ENCODE results near the gene CFB. TPM values are rescaled to one million over a fixed set of nuclear protein-coding genes. Genes with fewer than 3 reads are reported as not detected.
"Not testable (repeated sequence)": the region's sequence is repeated elsewhere in the genome, so short reads cannot be mapped to it uniquely, and the experiment has no call there.

The CFB gene
- total RNA-seq, 3 donors from 2014 or later: 36.3 to 177 (median 130) TPM

DNA sequence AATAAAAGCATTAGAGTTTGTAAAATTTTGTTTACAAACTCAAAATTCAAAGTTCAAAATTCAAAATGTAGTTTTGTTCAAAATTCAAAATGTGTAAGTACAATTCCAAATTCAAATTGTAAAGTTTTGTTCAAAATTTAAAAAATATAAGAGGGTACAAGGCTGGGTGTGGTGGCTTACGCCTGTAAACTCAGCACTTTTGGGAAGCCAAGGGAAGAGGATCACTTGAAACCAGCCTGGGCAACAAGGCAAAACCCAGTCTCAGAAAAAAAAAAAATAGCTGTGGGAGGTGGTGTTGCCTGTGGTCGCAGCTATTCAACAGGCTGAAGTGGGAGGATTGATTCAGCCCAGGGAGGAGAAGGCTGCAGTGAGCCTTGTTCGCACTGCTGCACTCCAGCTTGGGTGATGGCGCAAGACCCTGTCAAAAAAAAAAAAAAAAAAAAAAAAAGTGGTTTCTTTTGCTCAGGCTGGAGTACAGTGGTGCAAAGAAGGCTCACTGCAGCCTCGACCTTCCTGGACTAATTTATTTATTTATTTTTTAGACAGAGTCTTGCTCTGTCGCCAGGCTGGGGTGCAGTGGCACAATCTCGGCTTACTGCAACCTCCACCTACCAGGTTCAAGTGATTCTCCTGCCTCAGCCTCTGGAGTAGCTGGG lies 38.6 kb upstream of the CFB start:
- no peak overlapping the region for H3K27ac ChIP-seq
- no peaks in the 10 kb centered on the region for H3K4me1 ChIP-seq
- no peak overlapping the region for H3K4me3 ChIP-seq
- no peaks in the 10 kb centered on the region for H3K36me3 ChIP-seq
- H3K27me3 ChIP-seq: no peaks in the 10 kb centered on the region
- intact Hi-C loops (cut with DNase I; ENCODE audit: low total_unique reads): no loop called here
- DNase-seq (ENCODE audit: low spot score in 2 of 2): no peak
- H3K9me3 ChIP-seq: no peaks in the 10 kb centered on the region
- TF ChIP-seq, protein P1, sequence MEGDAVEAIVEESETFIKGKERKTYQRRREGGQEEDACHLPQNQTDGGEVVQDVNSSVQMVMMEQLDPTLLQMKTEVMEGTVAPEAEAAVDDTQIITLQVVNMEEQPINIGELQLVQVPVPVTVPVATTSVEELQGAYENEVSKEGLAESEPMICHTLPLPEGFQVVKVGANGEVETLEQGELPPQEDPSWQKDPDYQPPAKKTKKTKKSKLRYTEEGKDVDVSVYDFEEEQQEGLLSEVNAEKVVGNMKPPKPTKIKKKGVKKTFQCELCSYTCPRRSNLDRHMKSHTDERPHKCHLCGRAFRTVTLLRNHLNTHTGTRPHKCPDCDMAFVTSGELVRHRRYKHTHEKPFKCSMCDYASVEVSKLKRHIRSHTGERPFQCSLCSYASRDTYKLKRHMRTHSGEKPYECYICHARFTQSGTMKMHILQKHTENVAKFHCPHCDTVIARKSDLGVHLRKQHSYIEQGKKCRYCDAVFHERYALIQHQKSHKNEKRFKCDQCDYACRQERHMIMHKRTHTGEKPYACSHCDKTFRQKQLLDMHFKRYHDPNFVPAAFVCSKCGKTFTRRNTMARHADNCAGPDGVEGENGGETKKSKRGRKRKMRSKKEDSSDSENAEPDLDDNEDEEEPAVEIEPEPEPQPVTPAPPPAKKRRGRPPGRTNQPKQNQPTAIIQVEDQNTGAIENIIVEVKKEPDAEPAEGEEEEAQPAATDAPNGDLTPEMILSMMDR (IDR thresholded peaks at IDR 0.05): no peak
- no peak for TF ChIP-seq POLR2AphosphoS5 (IDR thresholded peaks at IDR 0.05)
- TF ChIP-seq POLR2A (IDR thresholded peaks at IDR 0.05): no peak

DNA sequence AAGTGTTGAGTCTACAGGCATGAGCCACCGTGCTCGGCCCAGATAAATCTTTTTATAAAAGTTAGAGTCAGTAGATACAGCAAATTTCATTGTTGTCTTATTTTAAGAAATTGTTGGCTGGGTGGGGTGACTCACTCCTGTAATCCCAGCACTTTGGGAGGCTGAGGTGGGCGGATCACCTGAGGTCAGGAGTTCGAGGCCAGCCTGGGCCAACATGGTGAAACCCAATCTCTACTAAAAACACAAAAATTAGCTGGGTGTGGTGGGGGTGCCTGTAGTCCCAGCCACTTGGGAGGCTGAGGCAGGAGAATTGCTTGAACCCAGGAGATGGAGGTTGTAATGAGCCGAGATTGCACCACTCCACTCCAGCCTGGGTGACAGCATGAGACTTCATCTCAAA lies 37.6 kb upstream of the CFB start:
- intact Hi-C loops (cut with DNase I; ENCODE audit: low total_unique reads): not testable (repeated sequence)

DNA sequence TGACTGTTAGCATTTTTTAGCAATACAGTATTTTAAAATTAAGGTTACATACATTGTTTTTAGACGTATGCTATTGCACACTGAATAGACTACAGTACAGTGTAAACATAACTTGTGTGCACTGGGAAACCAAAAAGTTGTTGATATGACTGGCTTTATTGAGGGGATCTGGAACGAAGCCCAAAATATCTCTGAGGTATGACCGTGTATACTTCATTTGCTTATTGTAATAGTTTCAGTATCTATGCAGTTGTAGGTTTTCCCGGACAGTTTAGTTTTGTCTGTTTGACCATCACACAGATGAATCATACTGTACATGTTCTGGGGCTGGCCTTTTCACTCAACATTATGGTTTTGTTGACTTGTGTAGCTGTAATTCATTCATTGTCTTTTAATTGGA lies 37.1 kb upstream of the CFB start:
- Histone ChIP-seq H3K4me1 (no peaks in the 10 kb centered on the region), H3K36me3 (no peaks in the 10 kb centered on the region), H3K27me3 (no peaks in the 10 kb centered on the region), H3K27ac (no peak overlapping the region), H3K4me3 (no peak overlapping the region), H3K9me3 (no peaks in the 10 kb centered on the region)
- TF ChIP-seq POLR2AphosphoS5 (IDR thresholded peaks at IDR 0.05) (no peak), POLR2A (IDR thresholded peaks at IDR 0.05) (no peak)
- TF ChIP-seq, protein P1 (IDR thresholded peaks at IDR 0.05): no peak
- intact Hi-C loops (cut with DNase I; ENCODE audit: low total_unique reads): no loop called here
- DNase-seq (ENCODE audit: low spot score in 2 of 2): no peak

More for the DNA sequence above, 37.6 kb upstream of the CFB start:
- H3K27me3 ChIP-seq; H3K9me3 ChIP-seq; H3K27ac ChIP-seq; H3K4me3 ChIP-seq; DNase-seq (ENCODE audit: low spot score in 2 of 2); H3K36me3 ChIP-seq; H3K4me1 ChIP-seq: not testable (repeated sequence)

DNA sequence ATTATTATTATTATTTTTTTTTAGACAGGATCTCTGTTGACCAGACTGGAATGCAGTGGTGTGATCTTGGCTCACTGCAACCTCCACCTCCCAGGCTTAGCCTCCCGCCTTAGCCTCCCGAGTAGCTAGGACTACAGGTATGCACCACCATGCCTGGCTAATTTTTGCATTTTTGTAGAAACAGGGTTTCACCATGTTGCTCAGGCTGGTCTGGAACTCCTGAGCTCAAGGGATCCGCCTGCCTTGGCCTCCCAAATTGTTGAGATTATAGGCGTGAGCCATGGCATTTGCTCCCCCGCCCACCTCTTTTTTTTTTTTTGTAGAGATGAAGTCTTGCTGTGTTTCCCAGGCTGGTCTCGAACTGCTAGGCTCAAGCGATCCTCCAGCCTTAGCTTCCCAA lies 36.6 kb upstream of the CFB start:
- H3K27ac ChIP-seq; H3K4me1 ChIP-seq; H3K36me3 ChIP-seq; H3K4me3 ChIP-seq; H3K9me3 ChIP-seq; H3K27me3 ChIP-seq; DNase-seq (ENCODE audit: low spot score in 2 of 2); intact Hi-C loops (cut with DNase I; ENCODE audit: low total_unique reads): not testable (repeated sequence)

DNA sequence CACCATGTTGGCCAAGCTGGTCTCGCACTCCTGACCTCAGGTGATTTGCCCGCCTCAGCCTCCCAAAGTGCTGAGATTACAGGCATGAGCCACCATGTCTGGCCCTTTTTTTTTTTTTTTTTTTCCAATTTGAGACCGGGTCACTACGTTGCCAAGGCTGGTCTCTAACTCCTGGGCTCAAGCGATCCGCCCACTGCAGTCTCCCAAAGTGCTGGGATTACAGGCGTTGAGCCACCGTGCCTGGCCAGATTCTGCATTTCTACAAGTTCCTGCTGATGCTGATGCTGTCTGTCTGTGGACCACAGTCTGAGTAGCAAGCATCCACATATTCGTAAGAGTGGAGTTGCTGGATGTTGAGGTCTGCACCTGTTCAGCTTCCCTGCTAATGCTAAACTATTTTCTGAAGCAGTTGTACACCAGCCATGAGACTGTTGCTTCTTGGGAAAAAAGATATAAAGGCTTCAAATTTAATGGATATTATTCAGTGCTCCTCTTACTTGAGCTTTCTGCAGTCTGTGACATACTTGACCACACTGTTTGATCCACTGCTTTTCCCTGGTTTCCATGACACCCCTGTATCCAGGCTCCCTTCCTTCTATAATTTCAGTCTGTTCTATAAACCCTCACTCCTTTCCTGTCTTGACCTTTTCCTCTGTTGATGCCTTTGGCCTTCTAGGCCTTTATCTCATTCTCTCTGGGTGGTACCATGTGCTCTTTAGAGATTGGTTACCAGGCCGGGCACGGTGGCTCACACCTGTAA lies 33.9 kb upstream of the CFB start:
- H3K4me3 ChIP-seq: no peak overlapping the region
- H3K27ac ChIP-seq: no peak overlapping the region
- H3K4me1 ChIP-seq: no peaks in the 10 kb centered on the region
- H3K9me3 ChIP-seq: no peaks in the 10 kb centered on the region
- H3K36me3 ChIP-seq: no peaks in the 10 kb centered on the region
- no peak for DNase-seq (ENCODE audit: low spot score in 2 of 2)
- intact Hi-C loops (cut with DNase I; ENCODE audit: low total_unique reads): no loop called here
- TF ChIP-seq POLR2A (IDR thresholded peaks at IDR 0.05) (no peak), POLR2AphosphoS5 (IDR thresholded peaks at IDR 0.05) (no peak)
- TF ChIP-seq, protein P1 (IDR thresholded peaks at IDR 0.05): no peak
- H3K27me3 ChIP-seq: no peaks in the 10 kb centered on the region

DNA sequence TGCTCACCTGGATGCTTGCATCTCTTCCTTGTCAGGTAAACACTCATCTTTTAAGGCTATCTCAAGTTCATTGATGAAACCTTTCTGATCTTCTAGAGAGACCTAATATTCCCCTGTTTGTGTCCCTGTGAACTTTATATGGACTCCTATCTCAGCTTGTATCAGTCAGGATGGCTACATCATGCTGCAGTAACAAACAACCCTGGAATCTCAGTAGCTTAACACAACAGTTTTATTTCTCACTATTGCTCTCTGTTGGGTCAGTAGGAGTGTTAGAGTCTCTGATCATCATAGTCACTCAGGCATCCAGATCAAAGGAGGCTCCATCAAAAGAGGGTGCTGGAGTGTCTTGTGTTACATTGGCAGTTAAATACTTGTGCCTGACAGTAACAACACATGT lies 30.5 kb upstream of the CFB start:
- no peaks in the 10 kb centered on the region for H3K27me3 ChIP-seq
- H3K4me3 ChIP-seq: no peak overlapping the region
- TF ChIP-seq POLR2AphosphoS5 (IDR thresholded peaks at IDR 0.05) (no peak), POLR2A (IDR thresholded peaks at IDR 0.05) (no peak)
- TF ChIP-seq, protein P1 (IDR thresholded peaks at IDR 0.05): no peak
- H3K4me1 ChIP-seq: no peaks in the 10 kb centered on the region
- no peaks in the 10 kb centered on the region for H3K36me3 ChIP-seq
- H3K9me3 ChIP-seq: no peaks in the 10 kb centered on the region
- no peak for DNase-seq (ENCODE audit: low spot score in 2 of 2)
- no peak overlapping the region for H3K27ac ChIP-seq
- intact Hi-C loops (cut with DNase I; ENCODE audit: low total_unique reads): no loop called here
